CD4-positive, CD25-positive, alpha-beta regulatory T cell (primary cell): ENCODE results near the gene NOBOX. TPM values are rescaled to one million over a fixed set of nuclear protein-coding genes. Genes with fewer than 3 reads are reported as not detected.
A peak's percentile ranks its signal among the peaks of the same experiment; 100 is the strongest.

ENCODE experiments used
- ATAC-seq, 2 donors: fragments of 150-1000 bp; cut with Tn5 transposase; one replicate each; pipeline ENCODE4 v1.10.0; 2021; ENCODE audit warnings: low read depth in 2 of 2, moderate number of reproducible peaks in 2 of 2, moderate library complexity in 1 of 2
- DNase-seq, 3 donors: peaks; one replicate each; pipeline versions ENCODE4 v3.0.0 to v3.0.0-alpha.2; 2012 to 2022; ENCODE audit warnings: mixed read lengths in 1 of 3
- H3K27ac ChIP-seq: one replicate; pipeline ENCODE4 v1.7.0; 2013; ENCODE audit warnings: mild to moderate bottlenecking, low read length; ENCODE audit not compliant: insufficient read depth, poor library complexity, severe bottlenecking
- H3K27me3 ChIP-seq: one replicate; pipeline ENCODE4 v1.7.0; 2013; ENCODE audit warnings: low read length; ENCODE audit not compliant: control insufficient read depth, insufficient read depth
- H3K36me3 ChIP-seq: one replicate; pipeline ENCODE4 v1.7.0; 2013; ENCODE audit warnings: mild to moderate bottlenecking, low read length, moderate library complexity; ENCODE audit not compliant: control insufficient read depth, insufficient read depth
- H3K4me1 ChIP-seq: 2 replicates; pipeline ENCODE4 v1.7.0; 2013; ENCODE audit warnings: mild to moderate bottlenecking, low read length; ENCODE audit not compliant: insufficient read depth, control insufficient read depth, poor library complexity, severe bottlenecking
- H3K4me3 ChIP-seq: one replicate; pipeline ENCODE4 v1.7.0; 2013; ENCODE audit warnings: low read depth, mild to moderate bottlenecking, low read length, moderate library complexity
- H3K9me3 ChIP-seq, 2 experiments: 1 replicate in 1 of 2; 2 replicates in 1 of 2; pipeline ENCODE4 v1.7.0; 2013; ENCODE audit warnings: low read length in 2 of 2, mild to moderate bottlenecking in 1 of 2, moderate library complexity in 1 of 2; ENCODE audit not compliant: control insufficient read depth in 2 of 2
- H3K27ac Mint-ChIP-seq, 3 donors: one replicate each; pipeline ENCODE4 v1.8.0; 2020 to 2022; ENCODE audit warnings: mild to moderate bottlenecking in 3 of 3, mixed read lengths in 3 of 3, moderate library complexity in 2 of 3
- H3K27me3 Mint-ChIP-seq: one replicate; pipeline ENCODE4 v1.8.0; 2022; ENCODE audit warnings: mild to moderate bottlenecking, mixed read lengths
- H3K36me3 Mint-ChIP-seq: one replicate; pipeline ENCODE4 v1.8.0; 2020; ENCODE audit warnings: mixed read lengths
- H3K4me1 Mint-ChIP-seq, 4 donors: one replicate each; pipeline ENCODE4 v1.8.0; 2020 to 2022; ENCODE audit warnings: mixed read lengths in 4 of 4, mild to moderate bottlenecking in 1 of 4
- H3K4me3 Mint-ChIP-seq, 4 donors: one replicate each; pipeline ENCODE4 v1.8.0; 2020 to 2022; ENCODE audit warnings: mild to moderate bottlenecking in 4 of 4, mixed read lengths in 4 of 4, moderate library complexity in 3 of 4
- H3K9me3 Mint-ChIP-seq, 7 donors: one replicate each; pipeline ENCODE4 v1.8.0; 2020 to 2022; ENCODE audit warnings: mixed read lengths in 7 of 7, mild to moderate bottlenecking in 3 of 7, moderate library complexity in 2 of 7
- polyA plus RNA-seq, 4 donors: library from polyadenylated mRNA; unstranded; fragments of 300-500 nt; fragmentation: Illumina TruSeq; gene quantifications; one replicate each; pipeline ENCODE4 v1.2.3, GENCODE V29; 2021
- total RNA-seq: library from RNA; stranded (reverse); gene quantifications from one replicate; pipeline ENCODE4 v1.2.3, GENCODE V29; 2022

Gene NOBOX
- total and polyA plus RNA-seq, 5 donors from 2014 or later = not detected

DNA sequence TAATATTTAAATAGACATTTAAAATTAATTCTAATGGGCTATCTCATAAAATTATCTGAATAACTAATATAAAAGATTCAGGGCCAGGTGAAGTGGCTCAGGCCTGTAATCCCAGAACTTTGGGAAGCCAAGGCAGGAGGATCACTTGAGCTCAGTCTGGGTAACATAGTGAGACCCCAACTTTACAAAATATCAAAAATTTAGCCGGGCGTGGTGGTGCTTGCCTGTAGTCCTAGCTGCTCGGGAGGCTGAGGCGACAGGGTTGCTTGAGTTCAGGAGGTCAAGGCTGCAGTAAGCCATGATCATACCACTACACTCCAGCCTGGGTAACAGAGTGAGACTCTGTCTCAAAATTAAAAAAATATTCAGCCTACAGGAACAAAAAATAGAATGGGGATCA lies 12.5 kb downstream of the NOBOX start:
- Mint-ChIP-seq H3K27me3 (peaks cover 16% of the 10 kb centered on the region), H3K4me3 (no peak overlapping the region), H3K36me3 (no peaks in the 10 kb centered on the region), H3K9me3 (no peaks in the 10 kb centered on the region), H3K4me1 (peaks cover 0 to 7% (median 4%) of the 10 kb centered on the region in 4 donors), H3K27ac (no peak overlapping the region)
- Histone ChIP-seq H3K27me3 (no peaks in the 10 kb centered on the region), H3K9me3 (no peaks in the 10 kb centered on the region), H3K27ac (no peak overlapping the region), H3K36me3 (no peaks in the 10 kb centered on the region), H3K4me3 (no peak overlapping the region), H3K4me1 (peaks cover 8% of the 10 kb centered on the region)
- ATAC-seq (no peak), DNase-seq (no peak)

DNA sequence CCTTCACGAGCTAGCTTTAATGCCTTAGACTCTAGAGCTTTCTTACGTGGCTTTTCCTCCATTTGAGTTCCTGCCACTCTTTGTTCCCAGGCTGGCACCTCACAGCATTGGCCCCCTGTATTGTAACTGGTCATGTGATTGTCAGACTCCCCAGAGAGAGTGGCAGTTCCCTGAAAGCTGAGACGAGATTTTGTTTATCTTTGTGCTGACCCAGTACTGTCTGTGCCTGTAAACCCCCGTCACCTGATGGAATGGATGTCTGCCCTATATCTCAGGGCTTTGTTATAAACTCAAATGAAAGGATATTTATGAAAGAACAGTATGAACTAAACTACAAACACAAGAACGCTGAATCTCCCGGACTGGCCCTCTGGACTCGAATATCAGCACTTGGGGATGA lies 13.0 kb downstream of the NOBOX start:
- H3K9me3 ChIP-seq = no peaks in the 10 kb centered on the region
- H3K4me3 ChIP-seq = no peak overlapping the region
- DNase-seq (no peak), ATAC-seq (no peak)
- no peaks in the 10 kb centered on the region for H3K27me3 ChIP-seq
- no peak overlapping the region for H3K27ac ChIP-seq
- peaks cover 8% of the 10 kb centered on the region for H3K4me1 ChIP-seq
- H3K27me3 Mint-ChIP-seq = peaks cover 14% of the 10 kb centered on the region
- H3K4me1 Mint-ChIP-seq = peaks cover 0 to 7% (median 4%) of the 10 kb centered on the region in 4 donors
- H3K9me3 Mint-ChIP-seq = no peaks in the 10 kb centered on the region
- no peak overlapping the region for H3K4me3 Mint-ChIP-seq
- H3K36me3 Mint-ChIP-seq = no peaks in the 10 kb centered on the region
- H3K36me3 ChIP-seq = no peaks in the 10 kb centered on the region
- H3K27ac Mint-ChIP-seq = peak overlapping the region in 1 of 3 donors; percentile 66

DNA sequence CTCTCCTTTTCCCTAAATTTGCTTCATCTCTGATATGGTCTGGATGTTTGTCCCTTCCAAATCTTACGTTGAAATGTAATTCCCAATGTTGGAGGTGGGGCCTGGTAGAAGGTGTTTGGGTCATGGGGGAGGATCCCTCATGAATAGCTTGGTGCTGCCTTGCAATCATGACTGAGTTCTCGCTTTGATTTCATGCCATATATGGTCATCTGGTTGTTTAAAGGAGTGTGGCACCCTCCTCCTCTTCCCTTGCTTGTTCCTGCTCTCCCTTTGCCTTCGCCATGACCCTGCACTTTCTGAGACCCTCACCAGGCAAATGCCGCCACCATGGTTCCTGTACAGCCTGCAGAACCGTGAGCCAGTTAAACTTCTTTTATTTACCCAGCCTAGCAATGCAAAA lies 14.5 kb downstream of the NOBOX start:
- Mint-ChIP-seq H3K27ac (no peak overlapping the region), H3K4me3 (no peak overlapping the region)
- peaks cover 8% of the 10 kb centered on the region for H3K4me1 ChIP-seq

DNA sequence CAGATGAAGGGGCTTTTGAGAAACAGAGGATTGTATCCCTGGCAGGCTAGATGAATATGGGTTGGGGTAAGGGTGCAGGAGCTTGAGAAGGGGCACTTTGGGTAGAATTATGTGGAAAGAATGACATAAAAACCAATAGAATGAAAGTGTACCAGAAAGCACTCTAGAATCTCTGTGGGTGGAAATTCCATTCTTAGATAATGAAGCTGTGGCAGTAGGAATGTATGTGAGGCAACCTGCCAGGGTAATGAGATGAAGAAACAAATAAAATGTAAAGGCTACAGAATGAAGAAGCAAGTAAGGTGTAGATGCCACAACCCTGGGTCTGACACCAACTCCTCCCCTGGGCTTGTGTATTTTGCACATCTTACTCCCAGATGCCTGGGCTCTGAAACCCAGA lies 16.8 kb downstream of the NOBOX start:
- no peak overlapping the region for H3K27ac ChIP-seq
- no peaks in the 10 kb centered on the region for H3K36me3 ChIP-seq
- H3K4me3 ChIP-seq = no peak overlapping the region
- no peaks in the 10 kb centered on the region for H3K9me3 ChIP-seq
- Mint-ChIP-seq H3K4me1 (peaks cover 0 to 15% (median 8%) of the 10 kb centered on the region in 4 donors), H3K36me3 (no peaks in the 10 kb centered on the region), H3K27ac (no peak overlapping the region), H3K9me3 (no peaks in the 10 kb centered on the region), H3K4me3 (no peak overlapping the region), H3K27me3 (no peaks in the 10 kb centered on the region)
- peaks cover 4% of the 10 kb centered on the region for H3K4me1 ChIP-seq
- ATAC-seq (no peak), DNase-seq (no peak)
- no peaks in the 10 kb centered on the region for H3K27me3 ChIP-seq

More for the DNA sequence above, 14.5 kb downstream of the NOBOX start:
- Histone ChIP-seq H3K36me3 (no peaks in the 10 kb centered on the region), H3K27me3 (no peaks in the 10 kb centered on the region), H3K4me3 (no peak overlapping the region), H3K9me3 (no peaks in the 10 kb centered on the region), H3K27ac (no peak overlapping the region)
- DNase-seq = no peak
- Mint-ChIP-seq H3K4me1 (peaks cover 0 to 17% (median 10%) of the 10 kb centered on the region in 4 donors), H3K27me3 (peaks cover 3% of the 10 kb centered on the region), H3K36me3 (no peaks in the 10 kb centered on the region), H3K9me3 (no peaks in the 10 kb centered on the region)
- ATAC-seq = no peak

DNA sequence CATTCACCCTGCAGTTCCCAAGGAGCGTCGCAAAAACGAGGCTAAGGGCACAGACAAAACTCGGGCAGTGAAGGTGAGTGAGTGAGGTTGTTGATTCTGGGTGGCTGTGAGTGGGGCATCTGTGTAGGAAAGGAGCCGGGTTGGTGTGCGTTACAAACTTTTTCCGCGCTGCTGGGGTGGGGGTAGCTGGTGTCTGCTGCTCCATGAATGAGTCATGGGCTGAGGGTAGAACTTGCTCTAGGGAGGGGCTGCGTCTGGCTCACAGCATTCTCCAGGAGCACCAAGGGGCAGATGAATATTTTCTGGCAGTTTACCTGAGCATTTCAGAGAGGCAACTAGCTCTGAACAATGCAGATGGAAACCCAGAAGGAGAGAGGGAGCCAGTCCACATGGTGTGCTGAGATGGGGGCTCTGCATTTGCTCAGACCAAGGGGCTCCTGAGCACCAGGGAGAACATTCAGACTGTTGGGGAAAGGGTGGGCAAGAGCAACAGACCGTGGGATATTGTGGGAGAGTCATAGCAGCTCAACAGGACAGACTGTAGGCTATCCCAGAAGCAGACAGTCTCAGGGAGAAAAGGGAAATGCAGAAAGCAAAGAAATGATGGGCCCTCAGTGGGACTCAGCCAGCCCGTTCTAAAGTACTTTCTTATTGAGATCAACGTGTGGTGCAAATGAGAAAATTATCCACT lies 18.8 kb downstream of the NOBOX start:
- Mint-ChIP-seq H3K36me3 (peaks cover 10% of the 10 kb centered on the region), H3K4me1 (peaks cover 0 to 15% (median 6%) of the 10 kb centered on the region in 4 donors), H3K27me3 (no peaks in the 10 kb centered on the region), H3K27ac (peak overlapping the region; percentile 1 to 78 (median 62)), H3K4me3 (no peak overlapping the region), H3K9me3 (no peaks in the 10 kb centered on the region)
- Histone ChIP-seq H3K4me1 (no peaks in the 10 kb centered on the region), H3K27me3 (no peaks in the 10 kb centered on the region), H3K27ac (no peak overlapping the region), H3K9me3 (no peaks in the 10 kb centered on the region), H3K36me3 (peaks cover 5% of the 10 kb centered on the region), H3K4me3 (no peak overlapping the region)
- ATAC-seq (peak; percentile 18 to 34), DNase-seq (no peak)

DNA sequence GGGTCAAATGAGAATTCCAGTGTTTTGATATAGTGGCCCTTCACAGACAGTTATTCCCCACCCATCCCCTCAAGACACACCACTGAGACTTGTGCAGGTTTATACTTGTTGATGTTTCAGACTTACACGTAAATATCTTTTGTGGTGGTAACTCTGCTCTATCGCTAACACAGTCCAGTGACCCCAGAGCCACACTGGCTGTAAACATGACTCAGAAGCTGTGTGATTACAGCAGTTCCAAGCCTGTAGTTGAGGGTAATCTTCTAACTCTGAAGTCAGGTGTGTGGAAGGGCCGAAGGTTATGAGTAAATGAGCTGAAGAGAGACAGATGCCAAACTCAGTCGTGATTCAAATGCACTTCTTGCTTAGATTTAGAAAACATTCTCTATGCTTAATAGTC lies 19.4 kb downstream of the NOBOX start:
- no peak overlapping the region for H3K4me3 Mint-ChIP-seq
- no peaks in the 10 kb centered on the region for H3K27me3 Mint-ChIP-seq
- H3K36me3 Mint-ChIP-seq = peaks cover 10% of the 10 kb centered on the region
- H3K4me3 ChIP-seq = no peak overlapping the region
- H3K9me3 ChIP-seq = no peaks in the 10 kb centered on the region
- no peaks in the 10 kb centered on the region for H3K4me1 ChIP-seq
- H3K9me3 Mint-ChIP-seq = no peaks in the 10 kb centered on the region
- H3K36me3 ChIP-seq = peaks cover 6% of the 10 kb centered on the region
- no peak overlapping the region for H3K27ac ChIP-seq
- H3K4me1 Mint-ChIP-seq = peaks cover 0 to 15% (median 6%) of the 10 kb centered on the region in 4 donors
- no peaks in the 10 kb centered on the region for H3K27me3 ChIP-seq
- peak overlapping the region in 1 of 3 donors; percentile 1 for H3K27ac Mint-ChIP-seq
- peak in 1 of 2 donors; percentile 18 for ATAC-seq
- no peak for DNase-seq

DNA sequence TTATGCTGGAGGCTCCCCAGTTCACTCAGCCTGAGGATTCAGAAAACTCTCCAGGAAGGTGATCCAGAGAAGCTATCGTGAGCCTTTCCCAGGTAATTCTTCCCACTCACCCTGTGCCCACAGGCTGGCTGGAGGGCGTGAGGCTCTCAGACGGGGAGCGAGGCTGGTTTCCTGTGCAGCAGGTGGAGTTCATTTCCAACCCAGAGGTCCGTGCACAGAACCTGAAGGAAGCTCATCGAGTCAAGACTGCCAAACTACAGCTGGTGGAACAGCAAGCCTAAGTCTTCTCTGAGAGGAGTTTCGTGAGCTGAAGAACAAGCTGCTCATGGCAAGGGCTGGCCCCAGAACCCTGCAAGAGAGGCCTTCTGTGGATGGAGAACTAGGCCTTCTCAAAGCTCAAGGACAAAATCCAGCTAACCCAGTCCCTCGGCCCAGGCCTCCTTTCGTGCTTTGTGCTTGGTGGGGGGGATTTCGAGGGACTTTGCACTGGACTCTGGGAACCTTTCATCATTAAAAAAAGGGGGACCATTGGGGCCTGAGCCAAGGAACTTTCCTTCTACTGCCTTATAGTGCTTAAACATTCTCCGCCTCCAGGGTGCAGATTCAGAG lies 23.6 kb downstream of the NOBOX start:
- H3K9me3 ChIP-seq = no peaks in the 10 kb centered on the region
- H3K36me3 Mint-ChIP-seq = peaks cover 26% of the 10 kb centered on the region
- H3K27ac Mint-ChIP-seq = peak overlapping the region in 1 of 3 donors; percentile 74
- H3K4me1 ChIP-seq = no peaks in the 10 kb centered on the region
- H3K4me1 Mint-ChIP-seq = peaks cover 0 to 10% (median 5%) of the 10 kb centered on the region in 4 donors
- ATAC-seq (no peak), DNase-seq (no peak)
- no peak overlapping the region for H3K4me3 Mint-ChIP-seq
- H3K36me3 ChIP-seq = peaks cover 6% of the 10 kb centered on the region
- no peak overlapping the region for H3K27ac ChIP-seq
- H3K4me3 ChIP-seq = no peak overlapping the region
- no peaks in the 10 kb centered on the region for H3K27me3 ChIP-seq
- H3K9me3 Mint-ChIP-seq = peaks cover 0 to 2% (median 0%) of the 10 kb centered on the region in 7 donors
- H3K27me3 Mint-ChIP-seq = no peaks in the 10 kb centered on the region

DNA sequence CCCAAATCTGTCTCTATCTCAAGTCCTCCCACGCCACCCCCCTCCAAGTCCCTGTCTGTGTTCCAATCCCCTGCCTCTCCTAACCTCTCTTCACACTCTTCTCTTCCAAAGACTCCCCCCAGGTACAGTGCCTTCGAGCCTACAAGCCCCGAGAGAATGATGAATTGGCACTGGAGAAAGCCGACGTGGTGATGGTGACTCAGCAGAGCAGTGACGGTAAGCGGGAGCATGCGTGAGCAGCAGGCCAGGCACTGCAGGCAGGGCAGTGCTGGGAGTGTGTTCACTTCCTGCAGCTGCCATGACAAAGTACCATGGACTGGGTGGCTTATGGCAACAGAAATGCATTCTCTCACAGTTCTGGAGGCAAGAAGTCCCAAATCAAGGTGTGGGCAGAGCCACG lies 24.8 kb downstream of the NOBOX start:
- Mint-ChIP-seq H3K9me3 (peaks cover 0 to 2% (median 0%) of the 10 kb centered on the region in 7 donors), H3K36me3 (peaks cover 26% of the 10 kb centered on the region), H3K4me1 (no peaks in the 10 kb centered on the region), H3K27ac (peak overlapping the region in 2 of 3 donors; percentile 1 to 37), H3K27me3 (no peaks in the 10 kb centered on the region), H3K4me3 (no peak overlapping the region)
- H3K9me3 ChIP-seq = no peaks in the 10 kb centered on the region
- no peaks in the 10 kb centered on the region for H3K27me3 ChIP-seq
- H3K36me3 ChIP-seq = peaks cover 6% of the 10 kb centered on the region
- no peak for ATAC-seq
- H3K27ac ChIP-seq = no peak overlapping the region
- no peaks in the 10 kb centered on the region for H3K4me1 ChIP-seq
- H3K4me3 ChIP-seq = no peak overlapping the region
- no peak for DNase-seq
